Activated T-helper 1 cell treated with anti-CD3 and anti-CD28 coated beads, Interleukin-2, amount 50 U/mL, for 16 hours (primary cell): Measurements from ENCODE around the gene APOC3.
"Not testable (repeated sequence)": the region's sequence is repeated elsewhere in the genome, so short reads cannot be mapped to it uniquely, and the experiment has no call there.

ENCODE experiments used
- DNase-seq, 2 donors: peaks; one replicate each; pipeline ENCODE4 v3.0.0-alpha.2; 2020; ENCODE audit warnings: low read depth in 1 of 2, low spot score in 1 of 2

Gene APOC3

GRCh38 chr11:116830184-116830912, 641 bp downstream of the APOC3 start:
- no peak for DNase-seq

GRCh38 chr11:116831790-116832349, 2.2 kb downstream of the APOC3 start:
- DNase-seq, result no peak

GRCh38 chr11:116832350-116833290, 2.9 kb downstream of the APOC3 start:
- no peak for DNase-seq

GRCh38 chr11:116833491-116833815, 3.7 kb downstream of the APOC3 start:
- DNase-seq, result no peak

GRCh38 chr11:116833816-116834534, 4.3 kb downstream of the APOC3 start:
- DNase-seq, result no peak

- not testable (repeated sequence) for DNase-seq
Observed at GRCh38 chr11:116834535-116835041, 4.9 kb downstream of the APOC3 start.

GRCh38 chr11:116835042-116835772, 5.5 kb downstream of the APOC3 start:
- no peak for DNase-seq

- peak; percentile 52 to 68 for DNase-seq
Observed at GRCh38 chr11:116835791-116836631, 6.3 kb downstream of the APOC3 start.

GRCh38 chr11:116836632-116836991, 6.9 kb downstream of the APOC3 start:
- DNase-seq, result no peak

GRCh38 chr11:116837231-116838091, 7.8 kb downstream of the APOC3 start, which contains the start of gene APOA1:
Gene APOA1, minus strand, starts transcription at chr11:116837622. Its CDS starts 235 bp downstream, at chr11:116837387.
- no peak for DNase-seq

GRCh38 chr11:116838321-116839084, 8.8 kb downstream of the APOC3 start:
- no peak for DNase-seq

- no peak for DNase-seq
Observed at GRCh38 chr11:116840224-116840745, 10.6 kb downstream of the APOC3 start.

GRCh38 chr11:116840746-116841296, 11.1 kb downstream of the APOC3 start:
- DNase-seq, result no peak

- no peak for DNase-seq
Observed at GRCh38 chr11:116842117-116842516, 12.4 kb downstream of the APOC3 start.

GRCh38 chr11:116842909-116843308, 13.2 kb downstream of the APOC3 start:
- DNase-seq, result no peak

- no peak for DNase-seq
Observed at GRCh38 chr11:116843661-116844060, 14.0 kb downstream of the APOC3 start.

- no peak for DNase-seq
Observed at GRCh38 chr11:116844722-116845121, 15.0 kb downstream of the APOC3 start.
